Right atrium auricular region (tissue), 2 donors: ENCODE data around the gene SLCO4A1. TPM values are rescaled to one million over a fixed set of nuclear protein-coding genes. Genes with fewer than 3 reads are reported as not detected.

Experiments used
- DNase-seq: peaks from one replicate; pipeline ENCODE4 v3.0.0-alpha.2; 2019; ENCODE audit warnings: low spot score
- H3K27ac ChIP-seq, 2 donors: fragments of 200-600 bp; sonication (generic); 1 replicate in 1 of 2; 2 replicates in 1 of 2; pipeline ENCODE4 v1.5.1; 2016 to 2019
- H3K27me3 ChIP-seq, 2 donors: fragments of 200-600 bp; sonication (generic); one replicate each; pipeline versions ENCODE4 v1.5.1 to v1.6.0; 2017 to 2019
- H3K36me3 ChIP-seq: fragments of 200-600 bp; sonication (generic); one replicate; pipeline ENCODE4 v1.5.1; 2016
- H3K4me1 ChIP-seq, 2 donors: fragments of 200-600 bp; sonication (generic); one replicate each; pipeline versions ENCODE4 v1.5.1 to v1.6.0; 2017 to 2019
- H3K4me3 ChIP-seq, 2 donors: fragments of 200-600 bp; sonication (generic); 1 replicate in 1 of 2; 2 replicates in 1 of 2; pipeline ENCODE4 v1.5.1; 2017 to 2019; ENCODE audit warnings: mild to moderate bottlenecking in 1 of 2, moderate library complexity in 1 of 2
- H3K9me3 ChIP-seq, 2 donors: fragments of 200-600 bp; sonication (generic); one replicate each; pipeline ENCODE4 v1.5.1; 2019
- total RNA-seq, 2 donors: library from RNA; depleted of rRNA; stranded (reverse); fragments of >200 nt; gene quantifications; one replicate each; pipeline ENCODE4 v1.1.0, GENCODE V29; 2016
- TF ChIP-seq, protein P1 (sequence below), 2 donors: fragments of 200-600 bp; sonication (generic); IDR thresholded peaks; one replicate each; pipeline ENCODE4 v1.5.1; 2019; ENCODE audit warnings: antibody characterized with exemption in 2 of 2

Gene SLCO4A1
- total RNA-seq, 2 donors from 2014 or later = 13.4 to 19.8 TPM

DNA sequence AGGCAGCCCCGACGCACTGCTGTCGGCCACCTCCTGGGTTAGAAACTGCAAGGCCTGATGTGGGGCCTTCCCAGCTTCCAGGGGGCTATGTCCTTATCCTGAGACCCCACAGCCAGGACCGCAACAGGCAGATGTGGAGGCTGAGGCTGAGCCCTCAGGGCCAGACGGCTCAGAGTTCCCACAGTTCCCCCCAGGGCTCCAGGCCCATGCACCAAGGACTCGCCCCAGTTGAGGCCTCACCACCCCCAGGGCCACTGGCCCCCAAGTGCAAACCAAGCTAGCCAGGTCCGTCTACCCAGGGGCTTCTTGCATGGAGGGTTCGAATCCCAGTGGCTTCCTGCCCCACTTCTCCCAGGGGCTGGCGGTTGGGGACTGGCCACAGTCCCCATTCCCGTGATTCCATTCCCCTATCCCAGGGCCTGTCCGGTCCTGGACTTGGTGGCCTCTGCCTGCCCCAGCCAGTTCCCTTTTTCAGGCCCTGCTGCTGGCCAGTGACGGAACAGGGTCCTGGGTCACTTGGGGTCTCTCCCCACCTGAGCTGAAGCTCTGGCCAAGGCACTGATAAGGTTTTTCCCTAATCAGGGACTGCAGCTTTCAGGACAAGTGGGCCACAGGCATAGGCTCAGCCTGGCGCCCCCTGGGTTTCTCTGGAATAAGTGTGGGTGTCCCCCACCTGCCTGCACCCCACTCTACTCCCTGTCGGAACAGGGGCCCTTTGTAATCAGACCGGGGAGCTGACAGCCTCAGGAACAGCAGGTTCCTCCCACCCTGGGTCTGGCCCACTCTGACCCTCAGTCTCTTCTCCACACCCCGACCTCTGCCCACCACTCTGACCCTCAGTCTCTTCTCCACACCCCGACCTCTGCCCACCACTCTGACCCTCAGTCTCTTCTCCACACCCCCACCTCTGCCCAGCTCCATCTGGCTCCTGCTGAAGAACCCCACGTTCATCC is 22.0 kb downstream of the SLCO4A1 start:
- no peak for DNase-seq
- H3K36me3 ChIP-seq = peaks cover 8% of the 10 kb centered on the region
- TF ChIP-seq, protein P1, sequence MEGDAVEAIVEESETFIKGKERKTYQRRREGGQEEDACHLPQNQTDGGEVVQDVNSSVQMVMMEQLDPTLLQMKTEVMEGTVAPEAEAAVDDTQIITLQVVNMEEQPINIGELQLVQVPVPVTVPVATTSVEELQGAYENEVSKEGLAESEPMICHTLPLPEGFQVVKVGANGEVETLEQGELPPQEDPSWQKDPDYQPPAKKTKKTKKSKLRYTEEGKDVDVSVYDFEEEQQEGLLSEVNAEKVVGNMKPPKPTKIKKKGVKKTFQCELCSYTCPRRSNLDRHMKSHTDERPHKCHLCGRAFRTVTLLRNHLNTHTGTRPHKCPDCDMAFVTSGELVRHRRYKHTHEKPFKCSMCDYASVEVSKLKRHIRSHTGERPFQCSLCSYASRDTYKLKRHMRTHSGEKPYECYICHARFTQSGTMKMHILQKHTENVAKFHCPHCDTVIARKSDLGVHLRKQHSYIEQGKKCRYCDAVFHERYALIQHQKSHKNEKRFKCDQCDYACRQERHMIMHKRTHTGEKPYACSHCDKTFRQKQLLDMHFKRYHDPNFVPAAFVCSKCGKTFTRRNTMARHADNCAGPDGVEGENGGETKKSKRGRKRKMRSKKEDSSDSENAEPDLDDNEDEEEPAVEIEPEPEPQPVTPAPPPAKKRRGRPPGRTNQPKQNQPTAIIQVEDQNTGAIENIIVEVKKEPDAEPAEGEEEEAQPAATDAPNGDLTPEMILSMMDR (IDR thresholded peaks at IDR 0.05) = no peak
- H3K4me3 ChIP-seq = no peak overlapping the region
- no peaks in the 10 kb centered on the region for H3K9me3 ChIP-seq
- H3K27me3 ChIP-seq = no peaks in the 10 kb centered on the region
- peaks cover 0 to 5% of the 10 kb centered on the region in 2 donors for H3K4me1 ChIP-seq
- H3K27ac ChIP-seq = no peak overlapping the region

DNA sequence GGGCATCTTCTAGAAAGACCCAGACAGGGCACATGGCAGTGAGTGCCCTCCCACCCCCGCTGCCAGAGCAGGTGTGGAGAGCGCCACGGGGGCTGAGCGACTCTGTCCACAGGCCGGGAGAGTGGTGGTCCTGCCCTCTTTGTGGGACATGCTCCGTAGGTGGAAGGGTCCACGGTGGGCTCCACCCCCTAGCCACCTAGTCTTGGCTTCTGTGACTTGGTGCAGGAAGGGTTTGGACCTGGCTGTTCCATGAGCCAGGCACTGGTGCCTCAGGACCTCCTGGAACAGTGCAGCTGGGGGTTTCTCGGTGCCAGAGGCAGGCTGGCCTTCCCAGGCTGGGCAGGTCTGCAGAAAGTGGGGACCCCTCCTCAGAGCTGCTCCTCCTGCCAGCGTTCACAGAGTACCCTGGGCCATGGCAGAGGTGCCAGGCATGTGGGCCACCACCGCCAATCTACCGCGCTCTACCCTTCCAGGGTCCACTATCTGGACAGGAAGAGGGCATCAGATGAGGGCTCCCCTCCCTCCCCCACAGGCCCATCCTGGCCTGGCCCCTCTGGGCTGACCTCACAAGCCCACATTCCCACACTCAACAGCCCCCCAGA is 23.0 kb downstream of the SLCO4A1 start:
- H3K9me3 ChIP-seq = no peaks in the 10 kb centered on the region

DNA sequence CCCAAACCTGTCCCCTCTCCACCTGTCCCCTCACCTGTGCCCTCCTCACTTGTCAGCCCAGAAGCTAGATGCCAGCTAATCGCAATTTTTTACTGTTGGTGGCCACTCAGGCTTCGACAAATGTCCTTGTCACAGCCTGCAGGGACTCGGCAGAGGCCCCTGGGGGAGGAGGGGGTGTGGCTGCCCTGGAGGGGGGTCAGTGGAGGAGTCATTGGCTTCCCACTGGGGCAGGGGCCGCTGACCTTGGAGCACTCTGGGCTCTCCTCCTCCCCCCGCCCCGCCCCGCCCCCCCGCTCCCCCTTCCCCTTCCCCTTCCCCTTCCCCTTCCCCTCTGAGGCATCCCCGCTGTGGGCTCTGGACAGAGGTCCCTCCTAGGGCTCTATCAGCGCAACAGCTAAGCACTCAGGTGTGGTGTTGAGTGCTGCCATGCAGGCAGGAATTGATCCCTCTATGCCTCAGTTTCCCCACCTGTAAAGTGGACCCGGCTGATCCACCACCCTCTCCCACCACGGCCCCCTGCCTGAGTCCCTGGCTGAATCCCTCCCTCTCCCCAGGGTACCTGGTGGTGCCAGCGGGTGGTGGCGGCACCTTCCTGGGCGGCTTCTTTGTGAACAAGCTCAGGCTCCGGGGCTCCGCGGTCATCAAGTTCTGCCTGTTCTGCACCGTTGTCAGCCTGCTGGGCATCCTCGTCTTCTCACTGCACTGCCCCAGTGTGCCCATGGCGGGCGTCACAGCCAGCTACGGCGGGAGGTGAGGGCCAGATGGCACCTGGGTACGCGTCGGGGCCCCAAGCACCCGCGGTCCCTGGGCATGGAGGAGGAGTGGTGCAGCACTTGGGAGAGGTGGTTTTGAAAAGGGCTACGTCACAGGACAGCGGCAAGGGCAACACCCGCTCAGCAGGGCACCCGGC is 23.8 kb downstream of the SLCO4A1 start:
- Histone ChIP-seq H3K27ac (no peak overlapping the region), H3K4me1 (peaks cover 0 to 5% of the 10 kb centered on the region in 2 donors), H3K27me3 (no peaks in the 10 kb centered on the region), H3K36me3 (peaks cover 8% of the 10 kb centered on the region), H3K4me3 (no peak overlapping the region), H3K9me3 (no peaks in the 10 kb centered on the region)
- no peak for DNase-seq
- TF ChIP-seq, protein P1 (IDR thresholded peaks at IDR 0.05) = no peak

More for the DNA sequence above, 23.0 kb downstream of the SLCO4A1 start:
- Histone ChIP-seq H3K27ac (no peak overlapping the region), H3K4me3 (no peak overlapping the region), H3K4me1 (peaks cover 0 to 5% of the 10 kb centered on the region in 2 donors), H3K36me3 (peaks cover 8% of the 10 kb centered on the region), H3K27me3 (no peaks in the 10 kb centered on the region)
- TF ChIP-seq, protein P1 (IDR thresholded peaks at IDR 0.05) = no peak
- no peak for DNase-seq

DNA sequence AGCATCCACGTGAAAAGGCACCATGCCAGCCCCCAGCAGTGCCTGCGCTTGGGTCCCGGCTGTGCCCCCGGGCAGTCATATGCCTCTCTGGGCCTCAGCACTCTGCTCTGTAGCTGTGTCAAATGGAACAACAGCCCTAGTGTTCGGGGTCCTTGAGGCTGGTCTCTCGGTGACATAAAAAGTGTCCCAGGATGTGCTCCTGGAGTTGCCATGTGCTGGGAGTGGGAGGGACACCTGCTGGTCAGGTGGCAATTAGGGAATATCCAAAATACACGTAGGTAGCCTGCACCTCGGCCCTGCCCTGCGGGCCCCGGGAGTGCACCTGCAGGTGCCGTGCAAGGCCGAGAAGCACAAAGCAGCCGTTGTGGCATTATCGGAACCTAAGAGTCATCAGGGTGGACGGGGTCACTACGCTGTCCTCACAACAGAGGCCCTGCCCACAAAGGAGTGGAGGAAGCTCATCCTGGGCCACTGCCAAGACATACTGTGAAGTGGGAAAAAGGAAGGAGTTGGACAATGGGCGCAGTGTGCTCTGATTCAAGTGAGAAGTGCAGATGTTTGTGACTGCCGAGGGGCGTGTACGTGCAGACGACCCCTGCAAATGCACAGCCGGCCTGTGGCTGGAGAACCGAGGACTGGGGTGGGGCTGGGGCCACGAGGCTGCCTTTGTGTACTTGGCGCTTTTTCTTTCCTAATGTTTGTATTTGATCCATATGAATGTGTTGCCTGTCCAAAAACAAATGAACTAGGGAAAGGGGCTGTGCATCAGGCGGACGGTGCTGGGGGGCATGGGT is 24.6 kb downstream of the SLCO4A1 start:
- Histone ChIP-seq H3K36me3 (peaks cover 8% of the 10 kb centered on the region), H3K27me3 (no peaks in the 10 kb centered on the region), H3K4me1 (peaks cover 0 to 5% of the 10 kb centered on the region in 2 donors), H3K27ac (no peak overlapping the region), H3K9me3 (no peaks in the 10 kb centered on the region), H3K4me3 (no peak overlapping the region)
- TF ChIP-seq, protein P1 (IDR thresholded peaks at IDR 0.05) = no peak
- DNase-seq = peak; percentile 85
